GM12872 (cell line): ENCODE results near the gene MAZ.
A peak's percentile ranks its signal among the peaks of the same experiment; 100 is the strongest.

ENCODE experiments used
- TF ChIP-seq, protein P1 (sequence below): IDR thresholded peaks from 3 replicates; pipeline ENCODE4 v1.5.1; 2011; ENCODE audit warnings: low read depth, mild to moderate bottlenecking, low read length, moderate library complexity; ENCODE audit not compliant: insufficient read depth

Gene MAZ

GRCh38 chr16:29815793-29816693 lies 9.7 kb downstream of the MAZ start, which contains the start of gene PAGR1:
TSS of gene PAGR1 (plus strand) at chr16:29816152. CDS start at chr16:29816526, 374 bp downstream.
- TF ChIP-seq, protein P1, sequence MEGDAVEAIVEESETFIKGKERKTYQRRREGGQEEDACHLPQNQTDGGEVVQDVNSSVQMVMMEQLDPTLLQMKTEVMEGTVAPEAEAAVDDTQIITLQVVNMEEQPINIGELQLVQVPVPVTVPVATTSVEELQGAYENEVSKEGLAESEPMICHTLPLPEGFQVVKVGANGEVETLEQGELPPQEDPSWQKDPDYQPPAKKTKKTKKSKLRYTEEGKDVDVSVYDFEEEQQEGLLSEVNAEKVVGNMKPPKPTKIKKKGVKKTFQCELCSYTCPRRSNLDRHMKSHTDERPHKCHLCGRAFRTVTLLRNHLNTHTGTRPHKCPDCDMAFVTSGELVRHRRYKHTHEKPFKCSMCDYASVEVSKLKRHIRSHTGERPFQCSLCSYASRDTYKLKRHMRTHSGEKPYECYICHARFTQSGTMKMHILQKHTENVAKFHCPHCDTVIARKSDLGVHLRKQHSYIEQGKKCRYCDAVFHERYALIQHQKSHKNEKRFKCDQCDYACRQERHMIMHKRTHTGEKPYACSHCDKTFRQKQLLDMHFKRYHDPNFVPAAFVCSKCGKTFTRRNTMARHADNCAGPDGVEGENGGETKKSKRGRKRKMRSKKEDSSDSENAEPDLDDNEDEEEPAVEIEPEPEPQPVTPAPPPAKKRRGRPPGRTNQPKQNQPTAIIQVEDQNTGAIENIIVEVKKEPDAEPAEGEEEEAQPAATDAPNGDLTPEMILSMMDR = peak; percentile 92

GRCh38 chr16:29816694-29817441 lies 10.5 kb downstream of the MAZ start:
- TF ChIP-seq, protein P1 = peak; percentile 43; the same call in 1 of the 3 replicates

- TF ChIP-seq, protein P1 = no peak
Observed at GRCh38 chr16:29818082-29818481, 11.8 kb downstream of the MAZ start.

GRCh38 chr16:29819506-29819905 lies 13.2 kb downstream of the MAZ start:
- TF ChIP-seq, protein P1 = no peak

GRCh38 chr16:29820271-29820701 lies 14.0 kb downstream of the MAZ start, which contains the start of gene MVP:
TSS of gene MVP (plus strand) at chr16:29820462. CDS start at chr16:29830550, 10,088 bp downstream.
- TF ChIP-seq, protein P1 = no peak

DNA sequence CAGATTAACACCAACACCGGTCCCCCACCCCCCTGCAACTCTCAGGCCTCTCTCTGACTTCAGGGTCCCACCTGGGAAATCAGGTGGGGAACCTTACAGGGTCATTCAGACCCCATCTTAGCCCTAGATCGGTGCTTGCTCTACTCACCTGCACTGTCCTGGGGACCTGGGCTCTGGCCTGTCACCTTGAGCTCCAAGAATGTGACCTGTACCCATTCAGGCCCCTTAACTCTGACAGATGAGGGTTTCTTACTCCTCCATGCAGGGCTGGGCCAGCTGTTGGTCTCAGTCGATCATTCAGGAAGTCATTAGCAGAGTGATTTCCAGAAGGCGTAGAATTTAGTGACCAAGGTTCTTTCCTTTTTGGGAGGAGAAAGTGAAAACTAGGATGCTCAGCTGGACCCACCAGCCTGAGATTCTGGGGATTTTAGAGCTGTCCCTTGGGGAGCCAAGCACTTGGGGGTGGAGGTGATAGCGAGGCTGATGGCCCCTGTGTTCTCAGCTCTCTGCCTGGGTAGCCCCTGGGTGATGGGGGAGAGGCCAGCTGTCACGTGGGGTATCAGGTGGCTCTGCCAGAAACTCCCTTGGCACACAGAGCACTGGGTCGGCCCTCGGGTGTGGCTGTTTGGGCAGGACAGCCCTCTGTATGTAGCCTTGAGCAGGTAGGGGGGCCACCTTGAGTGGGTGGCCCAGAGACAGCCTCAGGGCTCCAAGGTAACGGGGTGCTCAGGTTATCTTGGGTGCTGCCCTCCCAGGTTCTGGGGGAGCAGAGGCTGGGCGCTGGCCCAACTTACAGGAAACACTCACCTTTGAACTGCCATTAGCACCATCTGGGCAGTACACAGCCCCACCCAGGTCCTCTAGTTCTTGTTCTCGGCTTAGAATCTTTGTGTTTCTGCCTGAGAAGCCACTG lies 14.7 kb downstream of the MAZ start:
- TF ChIP-seq, protein P1 = no peak
